Naive thymus-derived CD4-positive, alpha-beta T cell (primary cell): ENCODE measurements around the gene CYP11A1. TPM values are rescaled to one million over a fixed set of nuclear protein-coding genes. Genes with fewer than 3 reads are reported as not detected.

Experiments used
- ATAC-seq: fragments of 150-1000 bp; cut with Tn5 transposase; 2 replicates; pipeline ENCODE4 v1.10.0; 2021; ENCODE audit warnings: mild to moderate bottlenecking, moderate library complexity
- CTCF ChIA-PET: fragments of 350-600 bp; sonication (Branson Sonifier 250); formaldehyde crosslinking; loops from one replicate; lab custom pipeline; 2021; ENCODE audit warnings: antibody characterized with exemption; lab: Charles Lee
- POLR2A ChIA-PET: fragments of 350-600 bp; sonication (Branson Sonifier 250); formaldehyde crosslinking; loops from one replicate; lab custom pipeline; 2021; ENCODE audit warnings: antibody characterized with exemption, inconsistent platforms; lab: Charles Lee
- DNase-seq, 9 donors: peaks; one replicate each; pipeline versions ENCODE4 v3.0.0 to v3.0.0-alpha.2; 2020 to 2022; ENCODE audit warnings: mixed read lengths in 1 of 9
- H3K27ac ChIP-seq: one replicate; pipeline ENCODE4 v1.7.0; 2013; ENCODE audit warnings: mild to moderate bottlenecking, low read depth, low read length, moderate library complexity
- H3K27me3 ChIP-seq, 2 donors: one replicate each; pipeline ENCODE4 v1.7.0; 2013; ENCODE audit warnings: low read length in 2 of 2, mild to moderate bottlenecking in 2 of 2, moderate library complexity in 2 of 2; ENCODE audit not compliant: control insufficient read depth in 2 of 2, insufficient read depth in 2 of 2
- H3K36me3 ChIP-seq, 3 experiments: 1 replicate in 2 of 3; 2 replicates in 1 of 3; pipeline ENCODE4 v1.7.0; 2013; ENCODE audit warnings: low read length in 3 of 3, mild to moderate bottlenecking in 3 of 3, moderate library complexity in 1 of 3; ENCODE audit not compliant: insufficient read depth in 3 of 3, control insufficient read depth in 2 of 3
- H3K4me1 ChIP-seq, 2 donors: one replicate each; pipeline ENCODE4 v1.7.0; 2013; ENCODE audit warnings: low read length in 2 of 2, mild to moderate bottlenecking in 2 of 2, moderate library complexity in 1 of 2; ENCODE audit not compliant: control insufficient read depth in 2 of 2, insufficient read depth in 2 of 2
- H3K4me3 ChIP-seq: 2 replicates; pipeline ENCODE4 v1.7.0; 2013; ENCODE audit warnings: mild to moderate bottlenecking, low read length
- H3K9me3 ChIP-seq, 3 experiments: 1 replicate in 2 of 3; 2 replicates in 1 of 3; pipeline ENCODE4 v1.7.0; 2013; ENCODE audit warnings: low read length in 3 of 3; ENCODE audit not compliant: control insufficient read depth in 2 of 3
- H3K27ac Mint-ChIP-seq, 9 donors: one replicate each; pipeline ENCODE4 v1.8.0; 2020 to 2022; ENCODE audit warnings: mixed read lengths in 9 of 9, mild to moderate bottlenecking in 8 of 9, moderate library complexity in 5 of 9, inconsistent platforms in 2 of 9
- H3K27me3 Mint-ChIP-seq, 5 donors: one replicate each; pipeline ENCODE4 v1.8.0; 2021 to 2022; ENCODE audit warnings: mixed read lengths in 5 of 5, mild to moderate bottlenecking in 1 of 5
- H3K36me3 Mint-ChIP-seq, 5 donors: one replicate each; pipeline ENCODE4 v1.8.0; 2020 to 2022; ENCODE audit warnings: mixed read lengths in 5 of 5, mild to moderate bottlenecking in 3 of 5, inconsistent platforms in 1 of 5
- H3K4me1 Mint-ChIP-seq, 7 donors: one replicate each; pipeline ENCODE4 v1.8.0; 2020 to 2022; ENCODE audit warnings: mixed read lengths in 7 of 7, mild to moderate bottlenecking in 3 of 7, inconsistent platforms in 1 of 7
- H3K4me3 Mint-ChIP-seq, 10 donors: one replicate each; pipeline ENCODE4 v1.8.0; 2020 to 2022; ENCODE audit warnings: mild to moderate bottlenecking in 10 of 10, mixed read lengths in 10 of 10, moderate library complexity in 6 of 10, inconsistent platforms in 2 of 10
- H3K9me3 Mint-ChIP-seq, 11 donors: one replicate each; pipeline ENCODE4 v1.8.0; 2020 to 2022; ENCODE audit warnings: mixed read lengths in 11 of 11, mild to moderate bottlenecking in 4 of 11, inconsistent platforms in 1 of 11, moderate library complexity in 1 of 11
- intact Hi-C, 2 donors: fragments of 100-400 bp; cut with micrococcal nuclease; formaldehyde crosslinking; loops; one replicate each; pipeline ENCODE4 v1.15.1; 2023
- polyA plus RNA-seq, 2 donors: library from polyadenylated mRNA; unstranded; fragments of 300-500 nt; fragmentation: Illumina TruSeq; gene quantifications; one replicate each; pipeline ENCODE4 v1.2.3, GENCODE V29; 2021
- total RNA-seq, 6 experiments: library from RNA in 5 of 6; stranded (reverse) in 5 of 6; gene quantifications; 1 replicate in 5 of 6; 2 replicates in 1 of 6; pipeline ENCODE4 v1.2.3 and lab custom pipeline; 2021 to 2026

The CYP11A1 gene
- total and polyA plus RNA-seq, 7 experiments from 2014 or later: 0.58 to 1.0 TPM; not detected in 5

- H3K4me1 ChIP-seq: peaks cover 43 to 62% of the 10 kb centered on the region in 2 donors
- H3K9me3 ChIP-seq: no peaks in the 10 kb centered on the region
- Mint-ChIP-seq H3K4me1 (peaks cover 35 to 76% (median 55%) of the 10 kb centered on the region in 7 donors), H3K4me3 (no peak overlapping the region), H3K27ac (no peak overlapping the region), H3K36me3 (no peaks in the 10 kb centered on the region), H3K9me3 (no peaks in the 10 kb centered on the region), H3K27me3 (no peaks in the 10 kb centered on the region)
- no peak overlapping the region for H3K4me3 ChIP-seq
- no peak for DNase-seq
- ChIA-PET POLR2A (no interaction called here), CTCF (interaction anchor here (0.7 to 1.5 kb wide), 2 partner anchors 17 to 40 kb away, joined by 3 read pairs; no protein-coding TSS in a partner anchor)
- no peaks in the 10 kb centered on the region for H3K27me3 ChIP-seq
- no peak for ATAC-seq
- intact Hi-C loops: no loop called here
- H3K36me3 ChIP-seq: no peaks in the 10 kb centered on the region
- no peak overlapping the region for H3K27ac ChIP-seq
Observed at GRCh38 chr15:74399100-74399499, 31.7 kb upstream of the CYP11A1 start.

- ChIA-PET POLR2A (no interaction called here), CTCF (interaction anchor here (0.6 kb wide), 1 partner anchor 24 kb away, joined by 3 read pairs; no protein-coding TSS in a partner anchor)
- Mint-ChIP-seq H3K4me1 (peaks cover 28 to 71% (median 49%) of the 10 kb centered on the region in 7 donors), H3K4me3 (no peak overlapping the region), H3K36me3 (no peaks in the 10 kb centered on the region), H3K9me3 (no peaks in the 10 kb centered on the region), H3K27ac (peak overlapping the region in 1 of 9 donors; percentile 64), H3K27me3 (no peaks in the 10 kb centered on the region)
- H3K4me3 ChIP-seq: no peak overlapping the region
- ATAC-seq (no peak), DNase-seq (no peak)
- H3K4me1 ChIP-seq: peaks cover 35 to 54% of the 10 kb centered on the region in 2 donors
- H3K27ac ChIP-seq: no peak overlapping the region
- no peaks in the 10 kb centered on the region for H3K27me3 ChIP-seq
- H3K9me3 ChIP-seq: no peaks in the 10 kb centered on the region
- H3K36me3 ChIP-seq: no peaks in the 10 kb centered on the region
- intact Hi-C loops: no loop called here
Observed at GRCh38 chr15:74398183-74398582, 30.7 kb upstream of the CYP11A1 start.

GRCh38 chr15:74397239-74398068 is 30.0 kb upstream of the CYP11A1 start:
- Histone ChIP-seq H3K27me3 (no peaks in the 10 kb centered on the region), H3K36me3 (no peaks in the 10 kb centered on the region), H3K9me3 (no peaks in the 10 kb centered on the region), H3K4me3 (no peak overlapping the region), H3K27ac (no peak overlapping the region), H3K4me1 (peaks cover 28 to 47% of the 10 kb centered on the region in 2 donors)
- Mint-ChIP-seq H3K27ac (peak overlapping the region in 2 of 9 donors; percentile 4 to 85), H3K27me3 (no peaks in the 10 kb centered on the region), H3K4me3 (no peak overlapping the region), H3K4me1 (peaks cover 20 to 64% (median 44%) of the 10 kb centered on the region in 7 donors), H3K9me3 (no peaks in the 10 kb centered on the region), H3K36me3 (no peaks in the 10 kb centered on the region)
- POLR2A ChIA-PET: no interaction called here
- ATAC-seq (peak; percentile 26), DNase-seq (no peak)
- CTCF ChIA-PET: interaction anchor here (0.6 kb wide), 1 partner anchor 23 kb away, joined by 3 read pairs; no protein-coding TSS in a partner anchor
- intact Hi-C loops: no loop called here

GRCh38 chr15:74396445-74397238 is 29.2 kb upstream of the CYP11A1 start:
- H3K27ac ChIP-seq: no peak overlapping the region
- Mint-ChIP-seq H3K27ac (peak overlapping the region in 2 of 9 donors; percentile 67 to 85), H3K4me3 (peak overlapping the region in 1 of 10 donors; percentile 67), H3K4me1 (peaks cover 12 to 59% (median 37%) of the 10 kb centered on the region in 7 donors), H3K36me3 (no peaks in the 10 kb centered on the region), H3K27me3 (no peaks in the 10 kb centered on the region), H3K9me3 (no peaks in the 10 kb centered on the region)
- no peak overlapping the region for H3K4me3 ChIP-seq
- H3K9me3 ChIP-seq: no peaks in the 10 kb centered on the region
- DNase-seq (peak in 1 of 9 donors; percentile 68), ATAC-seq (peak; percentile 72)
- H3K4me1 ChIP-seq: peaks cover 21 to 39% of the 10 kb centered on the region in 2 donors
- POLR2A ChIA-PET: no interaction called here
- H3K27me3 ChIP-seq: no peaks in the 10 kb centered on the region
- CTCF ChIA-PET: no interaction called here
- no peaks in the 10 kb centered on the region for H3K36me3 ChIP-seq
- intact Hi-C loops: no loop called here

- ChIA-PET POLR2A (no interaction called here), CTCF (interaction anchor here (0.6 kb wide), 2 partner anchors 8 to 207 kb away, joined by 3 to 4 read pairs; no protein-coding TSS in a partner anchor)
- Histone ChIP-seq H3K9me3 (no peaks in the 10 kb centered on the region), H3K4me3 (no peak overlapping the region), H3K4me1 (peaks cover 17 to 33% of the 10 kb centered on the region in 2 donors), H3K36me3 (no peaks in the 10 kb centered on the region), H3K27me3 (no peaks in the 10 kb centered on the region), H3K27ac (no peak overlapping the region)
- Mint-ChIP-seq H3K9me3 (no peaks in the 10 kb centered on the region), H3K4me3 (no peak overlapping the region), H3K4me1 (peaks cover 7 to 59% (median 31%) of the 10 kb centered on the region in 7 donors), H3K36me3 (no peaks in the 10 kb centered on the region), H3K27me3 (no peaks in the 10 kb centered on the region), H3K27ac (peak overlapping the region in 1 of 9 donors; percentile 14)
- ATAC-seq (no peak), DNase-seq (no peak)
- intact Hi-C loops: no loop called here
Observed at GRCh38 chr15:74396146-74396438, 28.6 kb upstream of the CYP11A1 start.

GRCh38 chr15:74395319-74396145 is 28.1 kb upstream of the CYP11A1 start:
- H3K36me3 ChIP-seq: no peaks in the 10 kb centered on the region
- no peaks in the 10 kb centered on the region for H3K9me3 ChIP-seq
- no peaks in the 10 kb centered on the region for H3K27me3 ChIP-seq
- peaks cover 5 to 59% (median 30%) of the 10 kb centered on the region in 7 donors for H3K4me1 Mint-ChIP-seq
- no peak overlapping the region for H3K4me3 ChIP-seq
- no peaks in the 10 kb centered on the region for H3K9me3 Mint-ChIP-seq
- ChIA-PET POLR2A (no interaction called here), CTCF (interaction anchor here (0.5 to 0.6 kb wide), 3 partner anchors 8 to 207 kb away, joined by 3 to 4 read pairs (median 4); no protein-coding TSS in a partner anchor)
- no peak for DNase-seq
- no peak overlapping the region for H3K27ac ChIP-seq
- peak overlapping the region in 1 of 9 donors; percentile 14 for H3K27ac Mint-ChIP-seq
- H3K27me3 Mint-ChIP-seq: no peaks in the 10 kb centered on the region
- ATAC-seq: no peak
- H3K36me3 Mint-ChIP-seq: no peaks in the 10 kb centered on the region
- H3K4me3 Mint-ChIP-seq: no peak overlapping the region
- H3K4me1 ChIP-seq: peaks cover 12 to 29% of the 10 kb centered on the region in 2 donors
- intact Hi-C loops: no loop called here
